HG03159 (cell line): Measurements from ENCODE around the gene OR2A12.
"Not testable (repeated sequence)": the region's sequence is repeated elsewhere in the genome, so short reads cannot be mapped to it uniquely, and the experiment has no call there.

Experiments used
- ATAC-seq: cut with Tn5 transposase; IDR thresholded peaks from one replicate; pipeline ENCODE4 v1.9.1; 2021; ENCODE audit warnings: mild to moderate bottlenecking, moderate library complexity; ENCODE audit not compliant: unreplicated experiment

The OR2A12 gene, protein sequence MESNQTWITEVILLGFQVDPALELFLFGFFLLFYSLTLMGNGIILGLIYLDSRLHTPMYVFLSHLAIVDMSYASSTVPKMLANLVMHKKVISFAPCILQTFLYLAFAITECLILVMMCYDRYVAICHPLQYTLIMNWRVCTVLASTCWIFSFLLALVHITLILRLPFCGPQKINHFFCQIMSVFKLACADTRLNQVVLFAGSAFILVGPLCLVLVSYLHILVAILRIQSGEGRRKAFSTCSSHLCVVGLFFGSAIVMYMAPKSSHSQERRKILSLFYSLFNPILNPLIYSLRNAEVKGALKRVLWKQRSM

DNA sequence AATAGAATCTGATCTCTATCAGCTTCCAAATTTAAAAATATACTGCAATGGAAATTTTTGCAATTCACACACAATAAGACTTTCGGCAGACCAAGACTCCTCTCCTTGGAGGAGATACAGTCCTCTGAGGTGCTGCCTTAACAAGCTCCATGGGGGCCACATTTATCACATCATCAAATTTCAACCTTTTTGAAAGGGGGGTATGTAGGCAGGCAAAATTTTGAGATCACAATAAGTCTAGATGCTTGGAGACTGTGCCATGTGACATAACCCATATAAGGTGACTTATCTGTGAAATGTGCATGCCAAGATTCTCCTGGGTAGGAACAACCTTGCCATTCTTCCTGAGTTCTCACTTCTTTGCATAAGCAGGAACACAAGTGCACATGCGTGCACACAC is at the start of gene OR2A12:
Gene OR2A12, plus strand, starts transcription at position 301 of the 400 bp plus-strand sequence. CDS start 8,830 bp downstream, outside the sequence.
- no peak for ATAC-seq

DNA sequence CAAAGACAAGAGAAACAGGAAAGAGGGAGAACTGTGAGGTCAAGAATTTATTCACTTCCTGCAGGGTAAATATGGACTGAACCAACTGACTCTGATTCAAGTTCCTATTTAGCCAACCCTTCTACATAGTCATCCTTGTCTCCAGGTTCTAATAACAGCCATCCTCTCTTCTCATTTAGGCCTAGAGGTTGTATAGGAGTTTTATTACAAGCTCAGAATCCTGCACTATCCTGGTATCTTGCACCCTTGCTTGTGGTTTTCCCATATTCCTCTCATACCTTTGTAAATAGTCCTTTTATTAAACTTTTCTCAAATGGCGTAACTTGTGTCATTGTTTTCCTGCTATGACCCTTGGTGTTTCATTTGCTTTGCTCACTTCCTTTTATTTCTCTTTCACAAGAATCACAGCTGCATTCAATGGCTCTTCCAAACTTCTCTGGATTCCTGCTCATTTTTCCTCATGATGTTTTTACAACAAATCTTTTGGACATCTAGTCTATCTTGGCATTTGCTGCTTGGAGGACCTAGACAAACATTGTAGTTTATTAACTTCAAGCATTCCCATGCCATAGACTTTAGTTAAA is 49.7 kb upstream of the OR2A12 start:
- no peak for ATAC-seq

DNA sequence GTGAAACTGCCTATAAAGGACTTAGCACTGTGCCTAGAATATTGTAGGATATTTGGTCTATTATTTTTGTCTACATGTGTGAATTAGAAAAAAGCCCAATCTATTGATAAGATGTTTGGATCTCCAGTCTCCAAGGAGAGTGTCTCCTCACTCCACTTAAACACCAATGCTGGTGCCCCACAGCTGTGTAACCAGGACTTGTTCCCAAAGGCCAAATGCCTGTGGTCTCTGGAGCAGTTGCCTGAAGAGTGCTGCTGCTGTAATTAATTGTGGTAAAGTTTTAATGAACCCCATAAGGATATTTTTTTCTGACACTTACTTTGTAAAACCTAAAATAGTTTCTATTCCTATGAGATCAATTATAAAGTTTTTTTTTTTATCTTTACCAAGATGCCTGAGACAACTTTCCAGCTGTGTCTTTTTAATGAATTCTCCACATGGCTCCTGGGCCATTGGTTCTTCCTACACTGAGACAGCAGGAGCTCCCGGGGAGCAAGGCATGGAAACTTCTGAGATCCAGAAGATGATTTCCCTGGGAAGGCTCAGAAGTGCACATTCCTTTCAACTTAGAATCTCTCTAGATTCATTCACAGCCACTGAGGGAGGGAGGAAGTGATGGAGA is 48.6 kb upstream of the OR2A12 start:
- ATAC-seq: no peak

DNA sequence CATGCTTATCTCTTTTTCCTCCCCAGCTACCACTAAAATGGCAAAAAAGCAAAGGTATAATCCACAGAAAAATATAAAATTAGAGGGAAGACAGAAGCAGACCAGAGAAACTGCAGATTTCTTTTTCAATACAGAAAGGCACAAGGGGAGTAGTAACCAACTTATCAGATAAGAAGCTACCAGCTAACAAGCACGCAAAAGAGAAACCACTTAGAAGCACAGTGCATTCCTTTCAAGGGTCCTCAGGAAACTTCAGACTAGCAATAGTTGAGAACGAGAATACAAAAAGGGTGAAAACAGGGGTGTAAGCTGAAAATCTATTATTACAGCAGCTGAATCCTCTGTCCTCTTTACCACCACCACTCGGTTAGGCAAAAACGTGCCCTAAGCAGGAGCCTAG is 47.2 kb upstream of the OR2A12 start:
- no peak for ATAC-seq

DNA sequence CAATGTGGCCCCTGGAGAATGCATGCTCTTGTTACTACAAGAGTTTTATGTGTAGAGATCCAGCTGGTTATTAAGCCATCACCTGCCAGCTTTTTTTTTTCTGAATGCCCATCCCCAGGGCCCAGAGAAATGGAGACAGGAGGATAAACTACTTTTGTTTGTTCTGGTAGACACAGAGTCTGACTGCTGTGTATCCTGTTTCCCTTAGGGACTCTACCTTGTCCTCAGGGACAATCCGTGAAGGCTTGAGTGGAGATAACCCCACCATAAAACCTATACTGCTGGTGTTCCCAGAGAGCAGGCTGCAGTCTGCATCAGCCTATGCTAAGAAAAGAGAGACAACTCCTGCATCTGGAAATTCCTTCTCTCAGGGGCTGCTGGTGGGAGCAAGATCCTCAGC is 37.4 kb upstream of the OR2A12 start, which contains the start of gene OR2A5:
Gene OR2A5, plus strand, starts transcription at position 301 of the 400 bp plus-strand sequence. CDS start 1,454 bp downstream, outside the sequence.
- no peak for ATAC-seq

DNA sequence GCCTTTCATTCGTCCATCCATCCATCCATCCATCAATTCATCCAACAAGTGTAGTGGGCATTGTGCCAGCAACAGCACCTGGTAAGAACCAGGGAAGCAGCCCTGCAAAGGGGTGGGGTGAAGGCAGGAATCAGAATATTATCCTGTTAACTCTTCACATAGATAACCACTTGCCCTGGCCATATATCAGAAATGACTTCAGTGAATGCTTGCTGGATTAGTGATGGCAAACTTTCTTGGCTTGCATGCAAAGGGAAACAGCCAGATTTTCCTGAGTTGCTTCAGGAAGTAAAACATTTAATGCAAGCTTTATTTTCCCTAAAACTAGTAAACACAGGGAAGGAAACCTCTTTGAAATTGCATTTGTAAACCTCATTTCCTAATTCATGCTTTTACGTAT is 36.6 kb upstream of the OR2A12 start:
- no peak for ATAC-seq

- ATAC-seq: no peak
These were observed 36.0 kb upstream of the OR2A12 start for GRCh38 chr7:144050093-144050492.

GRCh38 chr7:144050884-144051283 is 35.2 kb upstream of the OR2A12 start:
- not testable (repeated sequence) for ATAC-seq

GRCh38 chr7:144057954-144058353 is 28.1 kb upstream of the OR2A12 start:
- ATAC-seq: no peak

GRCh38 chr7:144063710-144064109 is 22.4 kb upstream of the OR2A12 start:
- no peak for ATAC-seq

DNA sequence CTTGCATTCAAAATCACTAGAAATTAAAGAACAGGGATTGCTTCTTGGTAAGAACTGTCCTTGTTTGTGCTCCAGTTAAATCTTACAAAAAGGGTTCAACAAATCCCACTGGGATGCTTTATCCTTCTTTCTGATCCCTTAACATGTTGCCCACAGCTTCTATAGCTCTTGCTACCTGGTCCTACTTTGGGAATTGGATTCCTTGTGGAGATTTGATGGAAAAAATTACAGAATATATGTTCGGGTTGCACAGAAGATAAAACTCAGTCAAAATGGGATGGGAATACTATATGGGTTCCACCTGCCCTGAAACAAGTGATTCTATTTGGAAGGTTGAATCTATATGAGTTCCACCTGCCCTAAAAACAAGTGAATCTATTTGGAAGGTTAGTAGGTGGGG is 16.6 kb upstream of the OR2A12 start, which contains the start of gene OR2A25:
Gene OR2A25, plus strand, starts transcription at position 301 of the 400 bp plus-strand sequence. CDS start 4,409 bp downstream, outside the sequence.
- no peak for ATAC-seq

GRCh38 chr7:144069953-144070352 is 16.1 kb upstream of the OR2A12 start:
- no peak for ATAC-seq

GRCh38 chr7:144074374-144074773 is 11.7 kb upstream of the OR2A12 start:
- no peak for ATAC-seq

- ATAC-seq: no peak
These were observed 652 bp downstream of the OR2A12 start for GRCh38 chr7:144086730-144087129.

- ATAC-seq: no peak
These were observed 1.2 kb downstream of the OR2A12 start for GRCh38 chr7:144087230-144087629.

DNA sequence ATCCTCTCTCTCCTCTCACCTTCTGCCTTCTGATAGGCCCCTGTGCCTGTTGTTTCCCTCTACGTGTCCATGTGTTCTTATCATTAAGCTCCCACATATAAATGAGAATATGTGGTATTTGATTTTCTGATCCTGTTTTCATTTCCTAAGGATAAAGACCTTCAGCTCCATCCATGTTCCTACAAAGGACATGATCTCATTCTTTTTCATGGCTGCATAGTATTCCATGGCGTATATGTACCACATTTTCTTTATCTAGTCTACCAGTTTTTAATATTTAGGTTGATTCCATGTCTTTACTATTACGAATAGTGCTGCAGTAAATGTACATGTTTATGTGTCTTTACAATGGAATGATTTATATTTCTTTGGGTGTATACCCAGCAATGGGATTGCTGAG is 4.6 kb downstream of the OR2A12 start:
- no peak for ATAC-seq

GRCh38 chr7:144098776-144099175 is 12.7 kb downstream of the OR2A12 start:
- no peak for ATAC-seq

DNA sequence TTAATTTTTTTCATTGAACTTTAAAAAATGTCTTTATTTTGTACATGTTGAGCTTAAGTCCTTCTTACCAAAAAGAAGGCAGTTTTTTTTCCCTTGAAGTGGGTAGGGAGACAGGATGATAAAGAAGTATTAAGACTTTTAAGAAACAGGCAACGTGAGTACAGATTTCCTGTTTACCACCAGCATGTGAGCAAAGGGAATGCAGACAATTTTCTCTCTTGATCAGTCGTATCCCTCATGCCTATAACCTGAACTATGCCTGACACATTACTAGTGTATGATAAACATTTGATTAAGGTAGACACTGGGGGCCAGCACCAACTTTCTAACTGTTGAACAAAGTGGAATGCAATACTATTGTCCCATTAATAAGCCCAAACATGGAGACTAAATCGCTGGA is 14.5 kb downstream of the OR2A12 start:
- ATAC-seq: no peak

DNA sequence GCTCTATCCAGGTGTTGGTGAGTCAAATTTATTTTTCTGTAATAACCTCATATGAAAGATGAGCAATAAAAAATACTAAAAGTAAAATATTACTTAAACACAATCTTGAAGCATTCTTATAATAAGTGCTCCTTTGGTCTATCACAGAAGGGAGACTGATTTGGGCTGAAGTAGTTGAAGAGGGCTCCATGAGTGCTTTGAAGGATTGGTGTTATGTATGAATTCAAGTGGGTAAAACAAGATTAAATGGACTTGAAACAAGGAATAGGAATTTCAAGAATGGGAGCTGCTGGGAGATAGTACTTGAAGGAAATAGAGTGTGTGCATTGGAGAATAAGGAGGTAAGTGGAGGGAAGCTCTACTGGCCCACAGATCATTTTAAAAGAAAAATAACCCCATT is 16.0 kb downstream of the OR2A12 start:
- no peak for ATAC-seq

DNA sequence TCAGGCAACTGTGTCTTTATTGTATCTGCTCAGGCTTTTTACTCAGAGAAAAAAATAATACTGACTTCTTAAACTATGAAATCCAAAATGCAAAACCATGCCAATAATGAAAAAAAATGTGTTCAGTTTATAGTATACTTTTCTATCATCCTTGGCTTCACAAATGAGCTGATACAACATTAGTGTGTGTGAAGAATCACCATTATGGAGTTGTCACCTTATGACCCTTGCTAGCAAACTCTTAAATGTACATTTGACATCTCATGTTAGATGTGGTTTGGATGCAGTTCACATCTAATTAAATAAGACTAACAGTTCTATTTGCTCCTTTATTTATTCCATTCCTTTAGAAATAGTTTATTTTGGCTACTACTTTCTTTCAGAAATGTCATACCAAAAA is 19.1 kb downstream of the OR2A12 start:
- ATAC-seq: no peak

- no peak for ATAC-seq
These were observed 23.2 kb downstream of the OR2A12 start, which contains the start of gene OR2A2 for GRCh38 chr7:144109283-144109682. TSS of gene OR2A2 (plus strand) at chr7:144109583. CDS start at chr7:144109583, 0 bp downstream.

- no peak for ATAC-seq
These were observed 24.2 kb downstream of the OR2A12 start for GRCh38 chr7:144110272-144110671.
